ENCODE data around the gene TAF1.
A peak's percentile ranks its signal among the peaks of the same experiment; 100 is the strongest.
"Not testable (repeated sequence)": the region's sequence is repeated elsewhere in the genome, so short reads cannot be mapped to it uniquely, and the experiment has no call there.

TAF1 gene, protein sequence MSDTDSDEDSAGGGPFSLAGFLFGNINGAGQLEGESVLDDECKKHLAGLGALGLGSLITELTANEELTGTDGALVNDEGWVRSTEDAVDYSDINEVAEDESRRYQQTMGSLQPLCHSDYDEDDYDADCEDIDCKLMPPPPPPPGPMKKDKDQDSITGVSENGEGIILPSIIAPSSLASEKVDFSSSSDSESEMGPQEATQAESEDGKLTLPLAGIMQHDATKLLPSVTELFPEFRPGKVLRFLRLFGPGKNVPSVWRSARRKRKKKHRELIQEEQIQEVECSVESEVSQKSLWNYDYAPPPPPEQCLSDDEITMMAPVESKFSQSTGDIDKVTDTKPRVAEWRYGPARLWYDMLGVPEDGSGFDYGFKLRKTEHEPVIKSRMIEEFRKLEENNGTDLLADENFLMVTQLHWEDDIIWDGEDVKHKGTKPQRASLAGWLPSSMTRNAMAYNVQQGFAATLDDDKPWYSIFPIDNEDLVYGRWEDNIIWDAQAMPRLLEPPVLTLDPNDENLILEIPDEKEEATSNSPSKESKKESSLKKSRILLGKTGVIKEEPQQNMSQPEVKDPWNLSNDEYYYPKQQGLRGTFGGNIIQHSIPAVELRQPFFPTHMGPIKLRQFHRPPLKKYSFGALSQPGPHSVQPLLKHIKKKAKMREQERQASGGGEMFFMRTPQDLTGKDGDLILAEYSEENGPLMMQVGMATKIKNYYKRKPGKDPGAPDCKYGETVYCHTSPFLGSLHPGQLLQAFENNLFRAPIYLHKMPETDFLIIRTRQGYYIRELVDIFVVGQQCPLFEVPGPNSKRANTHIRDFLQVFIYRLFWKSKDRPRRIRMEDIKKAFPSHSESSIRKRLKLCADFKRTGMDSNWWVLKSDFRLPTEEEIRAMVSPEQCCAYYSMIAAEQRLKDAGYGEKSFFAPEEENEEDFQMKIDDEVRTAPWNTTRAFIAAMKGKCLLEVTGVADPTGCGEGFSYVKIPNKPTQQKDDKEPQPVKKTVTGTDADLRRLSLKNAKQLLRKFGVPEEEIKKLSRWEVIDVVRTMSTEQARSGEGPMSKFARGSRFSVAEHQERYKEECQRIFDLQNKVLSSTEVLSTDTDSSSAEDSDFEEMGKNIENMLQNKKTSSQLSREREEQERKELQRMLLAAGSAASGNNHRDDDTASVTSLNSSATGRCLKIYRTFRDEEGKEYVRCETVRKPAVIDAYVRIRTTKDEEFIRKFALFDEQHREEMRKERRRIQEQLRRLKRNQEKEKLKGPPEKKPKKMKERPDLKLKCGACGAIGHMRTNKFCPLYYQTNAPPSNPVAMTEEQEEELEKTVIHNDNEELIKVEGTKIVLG (N-terminal part only)

DNA sequence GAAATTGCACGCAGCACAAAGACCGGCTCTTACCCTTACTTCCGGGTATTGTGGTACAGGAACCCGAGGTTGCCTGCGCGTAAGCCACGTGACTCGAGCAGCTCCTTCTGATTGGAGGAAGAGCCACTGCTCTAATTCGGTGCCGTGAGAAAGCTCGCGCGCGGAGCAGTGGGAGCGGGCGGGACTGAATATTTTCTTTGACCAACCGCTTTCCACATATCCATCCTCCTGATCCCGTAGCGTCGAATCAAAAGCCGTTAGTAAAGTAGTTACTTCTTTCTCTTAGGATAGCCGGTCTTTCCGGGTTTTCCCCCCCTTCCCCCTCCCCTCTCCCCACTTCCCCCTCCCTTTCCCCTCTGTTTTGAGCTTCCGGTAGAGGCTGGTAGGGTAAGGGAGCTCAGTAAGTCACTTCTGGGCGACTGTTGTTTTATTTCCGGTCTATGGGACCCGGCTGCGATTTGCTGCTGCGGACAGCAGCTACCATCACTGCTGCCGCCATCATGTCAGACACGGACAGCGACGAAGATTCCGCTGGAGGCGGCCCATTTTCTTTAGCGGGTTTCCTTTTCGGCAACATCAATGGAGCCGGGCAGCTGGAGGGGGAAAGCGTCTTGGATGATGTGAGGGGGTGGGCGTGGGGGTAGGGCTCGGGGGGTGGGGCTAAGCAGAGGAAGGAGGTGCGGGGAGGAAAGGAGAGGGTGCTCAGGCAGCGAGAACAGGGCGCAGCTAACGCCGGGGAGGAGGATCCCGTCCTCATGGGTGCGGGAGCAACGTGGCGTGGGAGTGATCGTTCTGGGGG, at the start of gene TAF1:
Gene TAF1, plus strand, starts transcription at position 483 of the 799 bp plus-strand sequence. Its CDS starts 18 bp downstream, at position 501.
- no peaks in the 10 kb centered on the region for H3K9me3 Mint-ChIP-seq
- H3K36me3 Mint-ChIP-seq (ENCODE audit: low read depth), result peaks cover 16% of the 10 kb centered on the region
- H3K27ac Mint-ChIP-seq, result peak within 1 kb of the TSS; percentile 96
- H3K4me1 Mint-ChIP-seq (ENCODE audit: low read depth), result peaks cover 29% of the 10 kb centered on the region
- H3K27me3 Mint-ChIP-seq, result no peaks in the 10 kb centered on the region
- H3K4me3 Mint-ChIP-seq, result peak within 1 kb of the TSS; percentile 96

DNA sequence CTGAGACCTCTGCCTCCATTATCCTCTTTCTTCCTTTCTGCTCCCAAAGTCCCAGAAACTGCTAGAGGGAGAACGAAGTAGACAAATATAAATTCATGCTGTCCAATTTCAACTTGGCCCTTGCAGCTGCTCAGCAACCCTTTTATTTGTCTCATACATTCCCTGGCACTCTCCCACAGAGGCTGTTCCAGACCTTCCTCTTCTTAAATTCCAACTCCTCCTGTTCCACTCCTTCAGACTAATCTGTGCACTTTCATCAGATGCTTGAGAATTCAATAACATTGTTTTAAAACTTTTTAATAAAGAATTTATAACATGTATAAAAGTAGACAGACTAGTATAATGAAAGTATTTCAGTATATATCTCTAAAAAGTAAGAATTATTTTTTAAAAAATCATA, 49.2 kb upstream of the TAF1 start:
- peaks cover 13% of the 10 kb centered on the region for H3K36me3 Mint-ChIP-seq (ENCODE audit: low read depth)
- not testable (repeated sequence) for H3K27ac Mint-ChIP-seq; H3K4me3 Mint-ChIP-seq; H3K4me1 Mint-ChIP-seq (ENCODE audit: low read depth); H3K9me3 Mint-ChIP-seq; H3K27me3 Mint-ChIP-seq

DNA sequence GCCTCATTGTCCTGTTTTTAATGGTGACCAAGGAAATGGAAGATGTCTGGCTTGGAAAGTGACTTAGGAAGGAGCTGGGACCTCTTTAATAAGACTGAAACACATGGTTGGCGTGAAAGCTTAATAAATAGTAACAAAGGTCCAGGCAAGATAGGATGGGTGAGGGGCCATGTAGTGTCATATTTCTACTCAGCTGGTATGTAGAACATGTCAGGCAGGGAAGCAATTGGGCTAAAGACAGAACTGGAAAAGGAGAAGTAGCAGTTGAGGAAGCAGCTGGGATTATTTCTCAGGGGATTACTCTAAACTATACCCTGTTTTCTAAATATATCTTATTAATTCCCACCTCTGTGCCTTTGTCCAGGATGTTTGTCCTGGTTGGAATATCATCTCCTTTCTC, 46.0 kb upstream of the TAF1 start:
- no peak overlapping the region for H3K4me3 Mint-ChIP-seq

DNA sequence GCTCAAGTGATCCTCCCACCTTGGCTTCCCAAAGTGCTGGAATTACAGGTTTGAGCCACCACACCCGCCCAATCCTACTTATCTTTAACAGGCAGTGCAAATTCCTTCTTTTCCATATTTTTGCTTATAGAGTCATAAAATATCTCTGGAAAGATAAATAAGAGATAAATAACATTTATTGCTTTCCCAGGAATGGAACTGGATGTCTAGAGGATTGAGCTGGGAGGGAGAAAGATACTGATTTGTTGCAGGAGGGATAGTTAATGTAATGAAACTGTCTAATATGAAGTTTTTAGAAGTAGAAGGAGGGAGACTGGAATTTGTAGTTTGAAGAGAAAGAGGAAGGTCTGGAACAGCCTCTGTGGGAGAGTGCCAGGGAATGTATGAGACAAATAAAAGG, 44.4 kb upstream of the TAF1 start:
- Mint-ChIP-seq H3K4me3 (no peak overlapping the region), H3K27me3 (no peaks in the 10 kb centered on the region), H3K9me3 (no peaks in the 10 kb centered on the region), H3K36me3 (ENCODE audit: low read depth) (peaks cover 11% of the 10 kb centered on the region), H3K27ac (no peak overlapping the region), H3K4me1 (ENCODE audit: low read depth) (no peaks in the 10 kb centered on the region)

More for the DNA sequence above, 46.0 kb upstream of the TAF1 start:
- peaks cover 17% of the 10 kb centered on the region for H3K36me3 Mint-ChIP-seq (ENCODE audit: low read depth)
- H3K27ac Mint-ChIP-seq, result no peak overlapping the region
- no peaks in the 10 kb centered on the region for H3K27me3 Mint-ChIP-seq
- no peaks in the 10 kb centered on the region for H3K9me3 Mint-ChIP-seq
- no peaks in the 10 kb centered on the region for H3K4me1 Mint-ChIP-seq (ENCODE audit: low read depth)

DNA sequence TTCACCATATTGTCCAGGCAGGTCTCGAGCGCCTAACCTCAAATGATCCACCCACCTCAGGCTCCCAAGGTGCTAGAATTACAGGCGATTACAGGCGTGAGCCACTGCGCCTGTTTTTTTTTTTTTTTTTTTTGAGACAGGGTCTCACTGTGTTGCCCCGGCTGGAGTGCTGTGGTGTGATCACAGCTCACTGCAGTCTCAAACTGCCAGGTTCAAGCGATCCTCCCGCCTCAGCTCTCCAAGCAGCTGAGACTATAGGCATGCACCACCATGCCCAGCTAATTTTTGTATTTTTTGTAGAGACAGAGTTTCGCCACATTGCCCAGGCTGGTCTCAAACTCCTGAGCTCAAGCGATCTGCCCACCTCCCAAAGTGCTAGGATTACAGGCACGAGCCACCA, 41.7 kb upstream of the TAF1 start:
- H3K4me3 Mint-ChIP-seq; H3K27ac Mint-ChIP-seq; H3K4me1 Mint-ChIP-seq (ENCODE audit: low read depth); H3K27me3 Mint-ChIP-seq; H3K9me3 Mint-ChIP-seq: not testable (repeated sequence)
- peaks cover 19% of the 10 kb centered on the region for H3K36me3 Mint-ChIP-seq (ENCODE audit: low read depth)

DNA sequence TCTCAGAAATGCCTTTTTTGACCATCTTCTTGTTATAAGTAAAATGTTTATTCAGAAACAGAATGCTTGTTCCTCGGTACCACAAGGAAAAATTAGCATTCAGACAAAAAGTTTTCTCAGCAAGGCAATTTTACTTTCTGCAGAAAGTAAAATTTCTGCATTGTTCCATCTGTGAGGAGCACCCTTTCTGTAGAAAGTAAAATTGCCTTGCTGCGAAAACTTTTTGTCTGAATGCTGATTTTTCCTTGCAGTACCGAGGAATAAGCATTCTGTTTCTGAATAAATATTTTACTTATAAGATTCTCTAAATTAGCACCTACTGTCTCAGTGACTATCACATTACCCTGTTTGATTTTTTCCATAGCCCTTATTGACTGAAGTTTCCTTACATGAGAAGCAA, 39.8 kb upstream of the TAF1 start:
- Mint-ChIP-seq H3K27ac (no peak overlapping the region), H3K36me3 (ENCODE audit: low read depth) (peaks cover 19% of the 10 kb centered on the region), H3K4me1 (ENCODE audit: low read depth) (no peaks in the 10 kb centered on the region), H3K27me3 (no peaks in the 10 kb centered on the region), H3K4me3 (no peak overlapping the region), H3K9me3 (no peaks in the 10 kb centered on the region)

DNA sequence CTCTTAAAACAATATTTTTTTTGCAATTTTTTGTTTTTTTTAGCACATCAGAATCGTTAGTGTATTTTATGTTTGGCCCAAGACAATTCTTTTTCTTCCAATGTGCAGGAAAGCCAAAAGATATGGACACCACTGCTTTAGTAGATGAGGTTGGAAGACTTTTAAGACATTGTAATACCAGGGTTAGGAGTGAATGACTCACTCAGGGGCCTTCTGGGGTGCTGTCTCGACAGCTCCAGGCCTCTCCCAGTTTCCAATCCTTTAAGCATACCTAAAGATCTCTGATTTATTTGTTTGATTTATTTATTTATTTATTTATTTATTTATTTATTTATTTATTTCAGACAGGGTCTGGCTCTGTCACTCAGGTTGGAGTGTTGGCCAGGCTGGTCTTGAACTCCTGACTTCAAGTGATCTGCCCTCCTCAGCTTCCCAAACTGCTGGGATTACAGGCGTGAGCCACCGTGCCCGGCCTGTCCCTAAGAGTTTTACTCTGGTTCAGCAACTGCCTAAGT, 16.9 kb upstream of the TAF1 start:
- H3K27ac Mint-ChIP-seq, H3K9me3 Mint-ChIP-seq, H3K4me3 Mint-ChIP-seq: not testable (repeated sequence)

DNA sequence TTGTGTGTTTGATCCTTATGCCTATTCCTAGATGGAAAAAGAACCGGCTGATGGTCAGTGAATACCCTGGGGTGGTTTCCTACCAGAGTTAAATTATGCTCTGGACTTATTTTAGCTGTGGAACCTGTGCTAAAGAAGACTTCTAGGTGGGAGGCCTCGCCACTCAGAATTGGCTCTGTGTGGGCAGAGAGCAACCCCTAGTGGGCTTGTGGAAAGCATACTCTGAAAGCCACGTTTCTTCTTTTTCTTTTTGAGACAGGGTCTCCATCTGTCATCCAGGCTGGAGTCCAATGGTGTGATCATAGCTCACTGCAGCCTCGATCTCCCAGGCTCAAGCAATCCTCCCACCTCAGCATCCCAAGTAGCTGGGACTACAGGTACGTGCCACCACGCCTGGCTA, 16.3 kb upstream of the TAF1 start:
- H3K36me3 Mint-ChIP-seq (ENCODE audit: low read depth); H3K9me3 Mint-ChIP-seq; H3K27ac Mint-ChIP-seq; H3K27me3 Mint-ChIP-seq; H3K4me1 Mint-ChIP-seq (ENCODE audit: low read depth); H3K4me3 Mint-ChIP-seq: not testable (repeated sequence)

More for the DNA sequence above, 16.9 kb upstream of the TAF1 start:
- H3K27me3 Mint-ChIP-seq; H3K4me1 Mint-ChIP-seq (ENCODE audit: low read depth); H3K36me3 Mint-ChIP-seq (ENCODE audit: low read depth): not testable (repeated sequence)

DNA sequence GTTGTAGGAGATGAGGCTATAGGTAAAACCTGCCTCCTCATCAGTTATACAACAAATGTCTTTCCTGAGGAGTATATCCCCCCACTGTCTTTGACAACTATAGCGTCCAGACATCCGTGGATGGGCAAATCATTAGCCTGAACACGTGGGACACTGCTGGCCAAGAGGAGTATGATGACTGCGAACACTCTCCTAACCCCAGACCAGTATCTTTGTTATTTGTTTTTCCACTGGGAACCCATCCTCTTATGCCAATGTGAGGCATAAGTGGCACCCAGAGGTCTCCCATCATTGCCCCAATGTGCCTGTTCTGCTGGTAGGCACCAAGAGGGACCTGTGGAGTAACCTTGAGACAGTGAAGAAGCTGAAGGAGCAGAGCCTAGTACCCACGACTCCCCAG, 13.7 kb upstream of the TAF1 start:
- H3K27ac Mint-ChIP-seq; H3K4me3 Mint-ChIP-seq; H3K4me1 Mint-ChIP-seq (ENCODE audit: low read depth); H3K27me3 Mint-ChIP-seq; H3K36me3 Mint-ChIP-seq (ENCODE audit: low read depth); H3K9me3 Mint-ChIP-seq: not testable (repeated sequence)

DNA sequence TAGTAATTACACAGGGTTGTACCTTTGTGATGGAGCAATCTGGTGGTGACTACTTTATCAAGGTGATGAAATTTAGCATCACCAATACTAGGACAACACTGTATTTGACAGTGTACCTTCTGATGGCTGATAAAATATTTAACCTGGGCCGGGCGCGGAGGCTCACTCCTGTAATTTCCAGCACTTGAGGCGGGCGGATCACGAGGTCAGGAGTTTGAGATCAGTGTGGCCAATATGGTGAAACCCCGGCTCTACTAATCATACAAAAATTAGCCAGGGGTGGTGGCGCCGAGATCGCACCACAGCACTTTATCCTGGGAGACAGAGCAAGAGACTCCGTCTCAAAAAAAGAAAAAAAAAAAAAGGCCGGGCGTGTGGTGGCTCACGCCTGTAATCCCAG, 1.9 kb upstream of the TAF1 start:
- H3K9me3 Mint-ChIP-seq, result no peaks in the 10 kb centered on the region
- H3K27me3 Mint-ChIP-seq, result no peaks in the 10 kb centered on the region
- H3K27ac Mint-ChIP-seq, result no peak overlapping the region
- no peak overlapping the region for H3K4me3 Mint-ChIP-seq
- H3K4me1 Mint-ChIP-seq (ENCODE audit: low read depth), result peaks cover 20% of the 10 kb centered on the region
- peaks cover 8% of the 10 kb centered on the region for H3K36me3 Mint-ChIP-seq (ENCODE audit: low read depth)

DNA sequence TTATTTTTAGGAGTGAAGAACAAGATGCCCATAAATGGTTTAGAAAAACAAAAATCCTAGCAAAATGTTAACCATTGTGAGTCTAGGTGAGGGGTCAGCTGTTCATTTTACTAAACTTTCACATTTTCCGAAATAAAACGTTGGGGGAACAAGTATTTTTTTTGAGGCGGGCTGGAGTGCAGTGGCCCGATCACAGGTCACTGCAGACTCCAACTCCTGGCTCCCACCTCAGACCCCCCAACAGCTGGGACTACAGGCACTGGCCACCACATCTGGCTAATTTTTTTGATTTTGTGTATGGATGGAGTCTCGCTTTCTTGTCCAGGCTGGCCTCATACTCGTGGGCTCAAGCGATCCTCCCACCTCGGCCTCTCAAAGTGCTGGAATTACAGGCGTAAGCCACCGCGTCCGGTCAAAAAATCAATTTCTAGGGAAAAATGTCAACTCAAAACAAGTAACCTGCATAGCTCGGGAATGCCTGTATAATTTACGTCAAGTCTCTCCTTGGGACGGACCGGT, 742 bp upstream of the TAF1 start:
- H3K4me3 Mint-ChIP-seq, result peak overlapping the region; percentile 96
- no peaks in the 10 kb centered on the region for H3K9me3 Mint-ChIP-seq
- H3K27ac Mint-ChIP-seq, result peak overlapping the region; percentile 96
- peaks cover 22% of the 10 kb centered on the region for H3K4me1 Mint-ChIP-seq (ENCODE audit: low read depth)
- peaks cover 10% of the 10 kb centered on the region for H3K36me3 Mint-ChIP-seq (ENCODE audit: low read depth)
- H3K27me3 Mint-ChIP-seq, result no peaks in the 10 kb centered on the region

DNA sequence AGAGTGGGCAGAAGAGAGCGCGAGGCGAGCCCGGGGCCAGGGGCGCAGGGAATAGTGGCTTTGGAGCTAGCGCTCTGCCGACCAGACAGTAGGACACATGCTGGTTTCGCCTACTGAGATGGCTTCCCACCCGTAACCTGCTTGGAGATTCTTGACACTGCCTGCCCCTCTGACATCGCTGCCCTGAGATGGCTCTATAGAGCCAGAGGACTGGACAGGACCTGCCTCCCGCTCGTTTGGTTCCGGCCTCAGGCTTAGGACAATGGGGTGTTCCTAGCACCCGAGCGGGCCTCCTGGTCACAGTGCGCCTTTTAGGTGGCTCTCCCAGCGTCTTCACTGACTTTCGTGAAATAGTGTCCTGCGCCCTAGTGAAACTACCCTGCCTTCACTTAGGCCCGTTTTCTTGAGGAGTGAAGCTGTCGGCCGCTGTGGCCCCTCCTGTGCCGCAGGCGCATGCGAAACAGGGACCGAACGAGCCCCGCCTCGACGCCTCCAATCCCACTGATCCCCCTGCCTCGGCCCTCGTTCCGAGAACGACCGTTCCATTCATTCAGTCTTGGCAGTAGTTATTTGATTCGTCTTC, 608 bp downstream of the TAF1 start:
- peak overlapping the region; percentile 96 for H3K4me3 Mint-ChIP-seq
- H3K4me1 Mint-ChIP-seq (ENCODE audit: low read depth), result peaks cover 35% of the 10 kb centered on the region
- no peaks in the 10 kb centered on the region for H3K9me3 Mint-ChIP-seq
- peak overlapping the region; percentile 96 for H3K27ac Mint-ChIP-seq
- no peaks in the 10 kb centered on the region for H3K27me3 Mint-ChIP-seq
- peaks cover 22% of the 10 kb centered on the region for H3K36me3 Mint-ChIP-seq (ENCODE audit: low read depth)

DNA sequence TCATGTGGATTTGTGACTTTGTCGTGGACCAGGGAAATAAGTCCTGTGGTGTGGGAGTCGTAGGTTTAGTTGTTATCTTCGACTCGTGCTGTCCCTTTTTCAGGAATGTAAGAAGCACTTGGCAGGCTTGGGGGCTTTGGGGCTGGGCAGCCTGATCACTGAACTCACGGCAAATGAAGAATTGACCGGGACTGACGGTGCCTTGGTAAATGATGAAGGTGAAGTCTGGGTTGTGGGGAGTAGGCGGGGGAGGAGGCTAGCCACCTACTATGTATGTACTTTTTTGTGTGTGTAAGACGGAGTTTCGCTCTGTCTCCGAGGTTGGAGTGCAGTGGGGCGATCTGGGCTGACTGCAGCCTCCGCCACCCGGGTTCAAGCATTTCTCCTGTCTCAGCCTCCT, 1.2 kb downstream of the TAF1 start:
- Mint-ChIP-seq H3K27me3 (no peaks in the 10 kb centered on the region), H3K27ac (peak overlapping the region; percentile 96), H3K4me1 (ENCODE audit: low read depth) (peaks cover 38% of the 10 kb centered on the region), H3K9me3 (no peaks in the 10 kb centered on the region), H3K36me3 (ENCODE audit: low read depth) (peaks cover 24% of the 10 kb centered on the region), H3K4me3 (peak overlapping the region; percentile 96)
